SU-DHL-6 (cell line): ENCODE results near the gene ATP2B2.

Experiments used
- CTCF ChIP-seq: fragments of 200-600 bp; sonication (generic); IDR thresholded peaks from one replicate; pipeline ENCODE4 v1.5.1; 2017; ENCODE audit warnings: antibody characterized with exemption, mild to moderate bottlenecking, low read length, moderate library complexity; ENCODE audit not compliant: insufficient read depth, poor library complexity, severe bottlenecking
- EZH2phosphoT487 ChIP-seq: fragments of 200-600 bp; sonication (generic), shearing (Covaris generic); conservative IDR thresholded peaks from 2 replicates; pipeline ENCODE4 v1.6.1; 2018; ENCODE audit warnings: mild to moderate bottlenecking, antibody characterized with exemption, low read length, moderate library complexity, mixed read lengths

GRCh38 chr3:10443272-10444109 is 61.9 kb downstream of the ATP2B2 start:
- TF ChIP-seq CTCF = no peak
- TF ChIP-seq EZH2phosphoT487 = no peak
